H1 (cell line): Measurements from ENCODE around the gene SYNRG. TPM values are rescaled to one million over a fixed set of nuclear protein-coding genes. Genes with fewer than 3 reads are reported as not detected.

Source experiments
- CTCF ChIA-PET: fragments of 300-600 bp; sonication (Branson Sonifier 250); formaldehyde crosslinking; loops from one replicate; lab custom pipeline; 2021; ENCODE audit not compliant: partially characterized antibody; lab: Charles Lee
- POLR2A ChIA-PET: fragments of 300-600 bp; sonication (Branson Sonifier 250); formaldehyde crosslinking; loops from one replicate; lab custom pipeline; 2021; ENCODE audit warnings: inconsistent platforms; ENCODE audit not compliant: partially characterized antibody; lab: Charles Lee
- DNase-seq, 2 experiments: peaks; one replicate each; pipeline versions ENCODE4 v3.0.0 to v3.0.0-alpha.2; 2010 to 2022; ENCODE audit warnings: low spot score in 2 of 2, low read depth in 1 of 2, mixed read lengths in 1 of 2
- FAIRE-seq: peaks from 2 replicates; lab custom pipeline; 2011; peaks lifted over from hg19 to GRCh38; lab: Jason Lieb, UNC
- H2AFZ ChIP-seq: 2 replicates; pipeline ENCODE4 v1.8.1; 2012; ENCODE audit warnings: low read length, inconsistent platforms
- H2AK5ac ChIP-seq: 2 replicates; pipeline ENCODE4 v1.6.1; 2013; ENCODE audit warnings: low read depth, low read length
- H2BK120ac ChIP-seq: replicated peaks from 2 replicates; pipeline ENCODE3; 2013; ENCODE audit warnings: low read depth, low read length, inconsistent platforms
- H2BK12ac ChIP-seq: 2 replicates; pipeline ENCODE4 v1.6.1; 2013; ENCODE audit warnings: low read depth, low read length
- H2BK15ac ChIP-seq: 2 replicates; pipeline ENCODE4 v1.6.1; 2013; ENCODE audit warnings: low read length
- H2BK20ac ChIP-seq: 2 replicates; pipeline ENCODE4 v1.6.1; 2013; ENCODE audit warnings: low read length
- H2BK5ac ChIP-seq: 2 replicates; pipeline ENCODE4 v1.6.1; 2013; ENCODE audit warnings: low read depth, low read length
- H3K14ac ChIP-seq: 2 replicates; pipeline ENCODE4 v1.6.1; 2013; ENCODE audit warnings: inconsistent platforms; ENCODE audit not compliant: insufficient read length
- H3K18ac ChIP-seq: 2 replicates; pipeline ENCODE4 v1.6.1; 2013; ENCODE audit warnings: low read length; ENCODE audit errors: extremely low read depth
- H3K23ac ChIP-seq: 2 replicates; pipeline ENCODE4 v1.6.1; 2013; ENCODE audit warnings: inconsistent platforms; ENCODE audit not compliant: insufficient read length
- H3K23me2 ChIP-seq: 2 replicates; pipeline ENCODE4 v1.6.1; 2013; ENCODE audit warnings: low read depth, low read length
- H3K27ac ChIP-seq: 2 replicates; pipeline ENCODE4 v1.6.1; 2011; ENCODE audit warnings: low read depth, low read length, inconsistent platforms
- H3K27me3 ChIP-seq, 4 experiments: replicated peaks in 1 of 4; 1 replicate in 1 of 4; 2 replicates in 3 of 4; pipeline versions ENCODE4 v1.6.1 to v1.8.1; 2011 to 2013; ENCODE audit warnings: low read length in 3 of 4, mild to moderate bottlenecking in 3 of 4, inconsistent platforms in 2 of 4, mixed read lengths in 2 of 4, moderate library complexity in 1 of 4; ENCODE audit not compliant: control insufficient read depth in 3 of 4, insufficient read depth in 3 of 4; ENCODE audit errors: extremely low read depth in 1 of 4
- H3K36me3 ChIP-seq, 4 experiments: 2 replicates each; pipeline versions ENCODE4 v1.6.1 to v1.8.1; 2011 to 2013; ENCODE audit warnings: mild to moderate bottlenecking in 4 of 4, low read length in 3 of 4, moderate library complexity in 2 of 4, control low read depth in 1 of 4, inconsistent platforms in 1 of 4; ENCODE audit not compliant: insufficient read depth in 4 of 4, control insufficient read depth in 2 of 4
- H3K4ac ChIP-seq: replicated peaks from 2 replicates; pipeline ENCODE3; 2013; ENCODE audit warnings: low read length, low read depth, mixed read lengths, inconsistent platforms; ENCODE audit not compliant: insufficient read length
- H3K4me1 ChIP-seq, 4 experiments: replicated peaks in 1 of 4; 1 replicate in 1 of 4; 2 replicates in 3 of 4; pipeline versions ENCODE4 v1.6.1 to v1.8.1; 2011 to 2013; ENCODE audit warnings: low read length in 3 of 4, inconsistent platforms in 2 of 4, mixed read lengths in 1 of 4; ENCODE audit not compliant: insufficient read depth in 4 of 4, control insufficient read depth in 3 of 4
- H3K4me2 ChIP-seq, 2 experiments: 2 replicates each; pipeline versions ENCODE4 v1.6.1 to v1.8.1; 2011 to 2013; ENCODE audit warnings: low read depth in 2 of 2, low read length in 2 of 2, control low read depth in 1 of 2, inconsistent platforms in 1 of 2, mild to moderate bottlenecking in 1 of 2; ENCODE audit not compliant: insufficient read depth in 1 of 2
- H3K4me3 ChIP-seq, 4 experiments: fragments of 200-600, 300-600 bp in 1 of 4; sonication (generic), shearing (Covaris generic), sonication (Bioruptor Twin) in 1 of 4; 2 replicates each; pipeline versions ENCODE4 v1.5.1 to v1.8.1; 2011 to 2016; ENCODE audit warnings: low read length in 4 of 4, low read depth in 3 of 4, control low read depth in 2 of 4, inconsistent platforms in 2 of 4, mild to moderate bottlenecking in 2 of 4, mixed read lengths in 1 of 4, moderate library complexity in 1 of 4; ENCODE audit not compliant: insufficient read depth in 2 of 4; ENCODE audit errors: extremely low read depth in 1 of 4
- H3K56ac ChIP-seq: replicated peaks from 2 replicates; pipeline ENCODE3; 2013; ENCODE audit warnings: low read depth, mild to moderate bottlenecking, mixed read lengths, low read length, inconsistent platforms; ENCODE audit not compliant: insufficient read length
- H3K79me1 ChIP-seq: 2 replicates; pipeline ENCODE4 v1.6.1; 2013; ENCODE audit warnings: low read depth, low read length, control low read depth
- H3K79me2 ChIP-seq, 2 experiments: 2 replicates each; pipeline versions ENCODE4 v1.6.1 to v1.8.1; 2012 to 2013; ENCODE audit warnings: low read length in 2 of 2, mild to moderate bottlenecking in 2 of 2, inconsistent platforms in 1 of 2; ENCODE audit not compliant: insufficient read depth in 2 of 2, control insufficient read depth in 1 of 2
- H3K9ac ChIP-seq, 4 experiments: replicated peaks in 1 of 4; 1 replicate in 1 of 4; 2 replicates in 3 of 4; pipeline versions ENCODE4 v1.6.1 to v1.8.1; 2011 to 2013; ENCODE audit warnings: low read depth in 3 of 4, low read length in 3 of 4, control low read depth in 2 of 4, mild to moderate bottlenecking in 2 of 4, moderate library complexity in 2 of 4, inconsistent platforms in 1 of 4; ENCODE audit errors: extremely low read depth in 1 of 4
- H3K9me3 ChIP-seq, 2 experiments: 2 replicates each; pipeline versions ENCODE4 v1.6.1 to v1.8.1; 2012 to 2013; ENCODE audit warnings: mild to moderate bottlenecking in 2 of 2, moderate library complexity in 2 of 2, control low read depth in 1 of 2, inconsistent platforms in 1 of 2, low read depth in 1 of 2, low read length in 1 of 2, mixed read lengths in 1 of 2; ENCODE audit not compliant: insufficient read depth in 2 of 2
- H4K20me1 ChIP-seq, 2 experiments: replicated peaks in 1 of 2; 2 replicates each; pipeline versions ENCODE3 to v1.8.1; 2011 to 2013; ENCODE audit warnings: inconsistent platforms in 2 of 2, low read length in 2 of 2, mild to moderate bottlenecking in 1 of 2; ENCODE audit not compliant: insufficient read depth in 2 of 2, control insufficient read depth in 1 of 2
- H4K5ac ChIP-seq: 2 replicates; pipeline ENCODE4 v1.6.1; 2013; ENCODE audit warnings: low read length, low read depth, mixed read lengths, inconsistent platforms; ENCODE audit not compliant: insufficient read length
- H4K8ac ChIP-seq: 2 replicates; pipeline ENCODE4 v1.8.0; 2013; ENCODE audit warnings: mild to moderate bottlenecking, moderate library complexity, low read length, inconsistent platforms; ENCODE audit not compliant: insufficient read depth; ENCODE audit errors: extremely low read depth
- H4K91ac ChIP-seq: replicated peaks from 2 replicates; pipeline ENCODE3; 2013; ENCODE audit warnings: low read length, mixed read lengths, inconsistent platforms; ENCODE audit not compliant: insufficient read length
- ASH2L ChIP-seq: fragments of 200-600, 300-600 bp; sonication (generic); IDR thresholded peaks from one replicate; pipeline ENCODE4 v1.7.1; 2017; ENCODE audit warnings: low read length
- CTBP2 ChIP-seq: IDR thresholded peaks from 2 replicates; pipeline ENCODE4 v1.7.0; 2011; ENCODE audit warnings: borderline replicate concordance, mild to moderate bottlenecking, moderate library complexity, mixed read lengths, low read length; ENCODE audit not compliant: insufficient read depth, insufficient read length
- HDAC2 ChIP-seq, 2 experiments: fragments of 300-600 bp in 1 of 2; sonication (generic) in 1 of 2; IDR thresholded peaks; 2 replicates each; pipeline ENCODE4 v1.6.1; 2011 to 2012; ENCODE audit warnings: low read depth in 2 of 2, low read length in 2 of 2, mild to moderate bottlenecking in 2 of 2, moderate library complexity in 2 of 2, borderline replicate concordance in 1 of 2, inconsistent platforms in 1 of 2
- MAFK ChIP-seq: IDR thresholded peaks from 2 replicates; pipeline ENCODE4 v1.6.1; 2012; ENCODE audit warnings: low read depth, mild to moderate bottlenecking, improper control_type of control experiment, low read length
- RNF2 ChIP-seq: fragments of 200-900, 300-1000 bp; sonication (generic); IDR thresholded peaks from 2 replicates; pipeline ENCODE4 v1.7.1; 2016; ENCODE audit warnings: borderline replicate concordance, low read depth, mild to moderate bottlenecking, antibody characterized with exemption, low read length; ENCODE audit not compliant: poor library complexity, severe bottlenecking; ENCODE audit errors: missing control alignments
- SIRT6 ChIP-seq: IDR thresholded peaks from one replicate; pipeline ENCODE4 v1.7.1; 2012; ENCODE audit warnings: low read length, inconsistent platforms
- TAF7 ChIP-seq: optimal IDR thresholded peaks from 2 replicates; pipeline ENCODE3; 2011; ENCODE audit warnings: low read depth, mild to moderate bottlenecking, inconsistent platforms, low read length, moderate library complexity, borderline replicate concordance
- WGBS, 2 experiments: shearing (Covaris generic) in 1 of 2; methylation state at CpG; one replicate each; pipeline versions ENCODE4 v1.1.6 to v1.1.7; 2013 to 2015; ENCODE audit warnings: low lambda C conversion rate in 2 of 2, mixed read lengths in 2 of 2, inconsistent platforms in 1 of 2, low coverage in 1 of 2, missing lambda C conversion rate in 1 of 2; ENCODE audit not compliant: insufficient replicate concordance in 2 of 2, insufficient coverage in 1 of 2, insufficient read length in 1 of 2; ENCODE audit errors: extremely low coverage in 1 of 2, missing lambda C conversion rate in 1 of 2; 5-methylcytosine and 5-hydroxymethylcytosine counted together
- polyA plus RNA-seq, 7 experiments: library from polyadenylated mRNA; depleted of rRNA in 3 of 7; stranded (reverse) in 5 of 7; unstranded in 2 of 7; fragments of >200 nt in 5 of 7; fragments of 200-250 nt in 2 of 7; gene quantifications; 1 replicate in 5 of 7; 2 replicates in 1 of 7; 4 replicates in 1 of 7; pipeline versions ENCODE4 v1.2.1 to v1.2.3, GENCODE V29; 2011 to 2013; ENCODE audit warnings: missing spikeins in 2 of 7, mixed read lengths in 2 of 7
- total RNA-seq: library from RNA; stranded (reverse); fragmentation: NEBNext Ultra II Directional; extraction: Animal tissue kit (Norgen Biotek cat#: 25700); gene quantifications from 2 replicates; pipeline ENCODE4 v1.2.1, GENCODE V29; 2021

Gene SYNRG
- total and polyA plus RNA-seq, 2 of the 8 experiments (the other 6 are each of a cell fraction or from before 2014, with no cell fraction given): 7.7 to 31.7 TPM

DNA sequence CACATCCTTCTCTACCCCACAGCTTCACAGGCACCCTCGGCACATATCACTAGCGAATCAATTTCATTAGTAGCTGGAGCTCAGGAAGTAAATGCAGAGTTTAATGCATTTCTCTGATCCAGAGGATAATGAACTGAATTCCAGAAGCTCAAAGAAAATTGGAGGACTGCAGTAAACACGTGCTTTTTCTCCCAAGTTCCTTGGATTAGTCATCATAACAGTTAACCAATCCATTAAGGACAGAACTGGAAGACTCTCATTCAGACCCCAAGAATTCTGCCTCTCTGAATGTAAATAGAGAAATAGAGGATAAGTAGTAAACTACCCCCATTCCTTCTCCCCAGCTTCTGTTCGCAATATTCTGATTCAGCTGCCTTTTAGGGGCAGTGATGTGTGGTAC, 78.8 kb downstream of the SYNRG start:
- H3K9ac ChIP-seq: no peak overlapping the region
- H3K23me2 ChIP-seq: no peaks in the 10 kb centered on the region
- H3K79me1 ChIP-seq: no peaks in the 10 kb centered on the region
- WGBS, 2 experiments: 87% methylated on average over 4 of the region's 4 CpGs; no CpG with 5 or more reads in 1 of the 2 experiments
- H3K27ac ChIP-seq: no peak overlapping the region
- H4K20me1 ChIP-seq: no peaks in the 10 kb centered on the region
- no peak overlapping the region for H2BK20ac ChIP-seq
- FAIRE-seq (no peak), DNase-seq (no peak)
- no peak overlapping the region for H4K8ac ChIP-seq
- H3K4me1 ChIP-seq: no peaks in the 10 kb centered on the region
- H3K56ac ChIP-seq: no peak overlapping the region
- no peak overlapping the region for H2AK5ac ChIP-seq
- no peak overlapping the region for H3K18ac ChIP-seq
- H3K4ac ChIP-seq: no peak overlapping the region
- peaks cover 0 to 7% (median 3%) of the 10 kb centered on the region in 4 experiments; a peak in 5 of 8 replicates for H3K36me3 ChIP-seq
- no peak overlapping the region for H3K14ac ChIP-seq
- H3K9me3 ChIP-seq: no peaks in the 10 kb centered on the region
- no peak for TF ChIP-seq MAFK
- no peak for TF ChIP-seq ASH2L
- no peak for TF ChIP-seq CTBP2
- TF ChIP-seq RNF2: no peak
- no peak for TF ChIP-seq HDAC2 (IDR thresholded peaks at IDR 0.05; ENCODE audit: borderline replicate concordance in 1 of 2, low read depth in 2 of 2, low read length in 2 of 2)
- no peak for TF ChIP-seq TAF7
- TF ChIP-seq SIRT6: no peak
- H3K27me3 ChIP-seq: no peaks in the 10 kb centered on the region
- no peak overlapping the region for H4K5ac ChIP-seq
- ChIA-PET CTCF (interaction anchor here (0.6 to 6.6 kb wide), 7 partner anchors 13 to 311 kb away, joined by 3 to 71 read pairs (median 3); no protein-coding TSS in a partner anchor), POLR2A (no interaction called here)
- H2BK120ac ChIP-seq: no peak overlapping the region
- H2AFZ ChIP-seq: no peak overlapping the region
- no peak overlapping the region for H2BK12ac ChIP-seq
- no peak overlapping the region for H2BK15ac ChIP-seq
- H3K4me3 ChIP-seq: no peak overlapping the region
- no peaks in the 10 kb centered on the region for H3K79me2 ChIP-seq
- H3K4me2 ChIP-seq: no peak overlapping the region
- no peak overlapping the region for H2BK5ac ChIP-seq
- no peak overlapping the region for H3K23ac ChIP-seq
- H4K91ac ChIP-seq: no peak overlapping the region
